HG02943 (cell line): ENCODE data around the gene PAQR6.

ENCODE experiments used
- ATAC-seq: cut with Tn5 transposase; IDR thresholded peaks from one replicate; pipeline ENCODE4 v1.9.1; 2021; ENCODE audit warnings: mild to moderate bottlenecking, low read depth, moderate library complexity; ENCODE audit not compliant: unreplicated experiment

PAQR6 gene

GRCh38 chr1:156200044-156200443, 47.8 kb downstream of the PAQR6 start:
- ATAC-seq: no peak

- ATAC-seq: no peak
These were observed 49.0 kb downstream of the PAQR6 start for GRCh38 chr1:156198831-156199349.

- ATAC-seq: no peak
These were observed 51.4 kb downstream of the PAQR6 start for GRCh38 chr1:156196445-156196844.

- ATAC-seq: no peak
These were observed 52.0 kb downstream of the PAQR6 start for GRCh38 chr1:156195853-156196252.

- ATAC-seq: no peak
These were observed 53.6 kb downstream of the PAQR6 start for GRCh38 chr1:156194300-156194652.

- ATAC-seq: peak; percentile 96
These were observed 54.2 kb downstream of the PAQR6 start, which contains the start of gene SLC25A44 for GRCh38 chr1:156193488-156194299. SLC25A44 (plus strand) TSS chr1:156194104; CDS start chr1:156199848, 5,744 bp downstream.
